Smooth muscle cell (in vitro differentiated cells): Measurements from ENCODE around the gene ARVCF. TPM values are rescaled to one million over a fixed set of nuclear protein-coding genes. Genes with fewer than 3 reads are reported as not detected.

ENCODE experiments used
- DNase-seq: peaks from one replicate; lab custom pipeline; 2025; ENCODE audit not compliant: unreplicated experiment; lab: John Stamatoyannopoulos, UW
- H2AFZ ChIP-seq: fragments of 200-600 bp; sonication (generic); 2 replicates; pipeline ENCODE4 v1.6.0; 2016; ENCODE audit warnings: antibody characterized with exemption, low read depth, mild to moderate bottlenecking
- H3F3A ChIP-seq: fragments of 200-600 bp; sonication (generic); 2 replicates; pipeline ENCODE4 v1.6.0; 2017; ENCODE audit warnings: antibody characterized with exemption, low read depth
- H3K27ac ChIP-seq: fragments of 200-600 bp; sonication (generic); 2 replicates; pipeline ENCODE4 v1.5.1; 2016; ENCODE audit warnings: low read depth, mild to moderate bottlenecking
- H3K27me3 ChIP-seq: fragments of 200-600 bp; sonication (generic); 2 replicates; pipeline ENCODE4 v1.6.1; 2016; ENCODE audit warnings: low read depth, mild to moderate bottlenecking
- H3K36me3 ChIP-seq: fragments of 200-600 bp; sonication (generic); 2 replicates; pipeline ENCODE4 v1.5.1; 2016; ENCODE audit warnings: low read depth
- H3K4me1 ChIP-seq: fragments of 200-600 bp; sonication (generic); 2 replicates; pipeline ENCODE4 v1.5.1; 2016; ENCODE audit warnings: low read depth
- H3K4me2 ChIP-seq: fragments of 200-600 bp; sonication (generic); 2 replicates; pipeline ENCODE4 v1.6.0; 2016; ENCODE audit warnings: mild to moderate bottlenecking
- H3K4me3 ChIP-seq: fragments of 200-600 bp; sonication (generic); 2 replicates; pipeline ENCODE4 v1.5.1; 2016; ENCODE audit warnings: mild to moderate bottlenecking
- H3K79me2 ChIP-seq: fragments of 200-600 bp; sonication (generic); 2 replicates; pipeline ENCODE4 v1.6.0; 2016; ENCODE audit warnings: low read depth, mild to moderate bottlenecking
- H3K9ac ChIP-seq: fragments of 200-600 bp; sonication (generic); 2 replicates; pipeline ENCODE4 v1.6.0; 2016; ENCODE audit warnings: low read depth
- H3K9me3 ChIP-seq: fragments of 200-600 bp; sonication (generic); replicated peaks from 2 replicates; pipeline ENCODE4 v1.5.1; 2016; ENCODE audit warnings: low read depth
- H4K20me1 ChIP-seq: fragments of 200-600 bp; sonication (generic); 2 replicates; pipeline ENCODE4 v1.6.0; 2016; ENCODE audit warnings: low read depth
- WGBS: methylation state at CpG from one replicate; pipeline ENCODE4 v1.1.7; 2016; ENCODE audit warnings: low lambda C conversion rate; 5-methylcytosine and 5-hydroxymethylcytosine counted together
- polyA plus RNA-seq: library from polyadenylated mRNA; unstranded; fragments of >200 nt; fragmentation: Nextera tagmentation; extraction: Ambion mirVana; gene quantifications from 2 replicates; pipeline ENCODE4 v1.2.1, GENCODE V29; 2016
- total RNA-seq: library from RNA; depleted of rRNA; stranded (reverse); fragments of >200 nt; gene quantifications from 2 replicates; pipeline ENCODE4 v1.2.3, GENCODE V29; 2014
- TF ChIP-seq, protein P1 (sequence below): fragments of 200-600 bp; sonication (generic); IDR thresholded peaks from 2 replicates; pipeline ENCODE4 v1.5.1; 2017; ENCODE audit warnings: borderline replicate concordance, mild to moderate bottlenecking, antibody characterized with exemption; ENCODE audit not compliant: insufficient read depth, poor library complexity, severe bottlenecking

The ARVCF gene
- total and polyA plus RNA-seq, 2 experiments from 2014 or later, result 5.4 to 10.6 TPM

DNA sequence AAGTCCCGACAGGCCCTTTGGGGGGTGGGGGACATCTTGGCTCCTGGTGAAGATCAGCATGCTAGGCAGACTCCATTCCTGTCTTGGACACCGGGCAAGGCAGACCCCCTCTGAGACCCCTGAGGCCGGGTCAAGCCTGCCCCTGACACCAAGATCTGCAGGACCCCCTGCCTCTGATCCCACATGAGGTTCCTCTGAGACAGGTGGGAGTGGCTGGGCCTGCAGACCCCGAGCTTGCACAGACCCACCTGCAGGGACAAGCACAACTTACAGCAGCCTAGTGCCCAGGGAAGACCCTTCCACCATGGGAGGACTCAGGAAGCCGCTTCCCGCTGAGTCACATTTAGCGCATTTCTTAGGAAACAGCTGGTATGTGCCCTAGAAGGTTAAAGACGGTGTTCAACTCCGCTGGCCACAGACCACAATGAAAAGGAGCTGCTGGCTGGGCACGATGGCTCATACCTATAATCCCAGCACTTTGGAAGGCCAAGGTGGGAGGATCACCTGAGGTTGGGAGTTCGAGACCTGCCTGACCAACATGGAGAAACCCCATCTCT is 15.5 kb downstream of the ARVCF start:
- no peaks in the 10 kb centered on the region for H4K20me1 ChIP-seq
- no peak overlapping the region for H3K27ac ChIP-seq
- peaks cover 10% of the 10 kb centered on the region for H3F3A ChIP-seq
- H2AFZ ChIP-seq, result no peak overlapping the region
- DNase-seq, result no peak
- H3K9ac ChIP-seq, result no peak overlapping the region
- WGBS, result 72% methylated on average over 11 of the region's 11 CpGs
- TF ChIP-seq, protein P1, sequence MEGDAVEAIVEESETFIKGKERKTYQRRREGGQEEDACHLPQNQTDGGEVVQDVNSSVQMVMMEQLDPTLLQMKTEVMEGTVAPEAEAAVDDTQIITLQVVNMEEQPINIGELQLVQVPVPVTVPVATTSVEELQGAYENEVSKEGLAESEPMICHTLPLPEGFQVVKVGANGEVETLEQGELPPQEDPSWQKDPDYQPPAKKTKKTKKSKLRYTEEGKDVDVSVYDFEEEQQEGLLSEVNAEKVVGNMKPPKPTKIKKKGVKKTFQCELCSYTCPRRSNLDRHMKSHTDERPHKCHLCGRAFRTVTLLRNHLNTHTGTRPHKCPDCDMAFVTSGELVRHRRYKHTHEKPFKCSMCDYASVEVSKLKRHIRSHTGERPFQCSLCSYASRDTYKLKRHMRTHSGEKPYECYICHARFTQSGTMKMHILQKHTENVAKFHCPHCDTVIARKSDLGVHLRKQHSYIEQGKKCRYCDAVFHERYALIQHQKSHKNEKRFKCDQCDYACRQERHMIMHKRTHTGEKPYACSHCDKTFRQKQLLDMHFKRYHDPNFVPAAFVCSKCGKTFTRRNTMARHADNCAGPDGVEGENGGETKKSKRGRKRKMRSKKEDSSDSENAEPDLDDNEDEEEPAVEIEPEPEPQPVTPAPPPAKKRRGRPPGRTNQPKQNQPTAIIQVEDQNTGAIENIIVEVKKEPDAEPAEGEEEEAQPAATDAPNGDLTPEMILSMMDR, result no peak
- no peaks in the 10 kb centered on the region for H3K79me2 ChIP-seq
- H3K4me3 ChIP-seq, result no peak overlapping the region
- H3K9me3 ChIP-seq, result peaks cover 16% of the 10 kb centered on the region
- no peaks in the 10 kb centered on the region for H3K27me3 ChIP-seq
- no peak overlapping the region for H3K4me2 ChIP-seq
- no peaks in the 10 kb centered on the region for H3K36me3 ChIP-seq
- peaks cover 33% of the 10 kb centered on the region for H3K4me1 ChIP-seq

DNA sequence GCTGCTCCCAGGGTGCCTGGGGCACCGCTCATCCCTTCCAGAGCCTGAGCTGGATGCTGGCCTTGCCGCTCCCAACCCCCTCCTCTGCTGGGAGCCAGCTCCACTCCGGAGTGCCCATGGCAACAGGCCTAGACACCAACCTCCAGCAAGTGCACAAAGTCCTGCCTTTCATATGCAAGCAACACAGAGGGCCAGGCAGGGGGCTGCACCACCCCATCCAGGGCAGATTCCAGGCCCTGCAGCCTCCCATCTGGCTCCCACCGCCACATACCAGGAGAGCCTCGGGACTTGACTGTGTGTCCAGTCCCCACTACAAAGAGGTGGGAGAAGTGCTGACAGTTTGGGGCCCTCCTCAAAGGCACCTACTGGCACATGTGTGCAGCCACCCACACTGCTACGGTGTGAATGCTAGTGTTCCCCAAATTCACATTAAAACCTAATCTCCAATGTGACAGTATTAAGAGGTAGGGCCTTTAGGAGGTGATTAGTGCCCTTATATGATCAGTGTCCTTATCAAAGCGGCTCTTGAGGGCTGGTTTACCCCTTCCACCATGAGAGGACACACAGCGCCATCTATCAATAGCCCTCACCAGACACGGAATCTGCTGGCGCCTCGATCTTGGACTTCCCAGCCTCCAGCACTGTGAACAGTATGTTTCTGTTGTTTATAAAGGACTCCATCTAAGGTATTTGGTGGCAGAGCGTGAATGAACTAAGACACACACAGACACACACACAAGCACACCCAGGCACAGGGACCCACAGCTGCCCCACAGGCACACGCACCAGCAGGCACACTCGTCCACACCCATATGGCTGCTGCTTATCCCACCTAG is 16.2 kb downstream of the ARVCF start:
- no peaks in the 10 kb centered on the region for H3K27me3 ChIP-seq
- no peaks in the 10 kb centered on the region for H3K36me3 ChIP-seq
- no peaks in the 10 kb centered on the region for H3K79me2 ChIP-seq
- DNase-seq, result no peak
- H3K4me3 ChIP-seq, result no peak overlapping the region
- 66% methylated on average over 14 of the region's 14 CpGs for WGBS
- no peak overlapping the region for H2AFZ ChIP-seq
- peaks cover 33% of the 10 kb centered on the region for H3K4me1 ChIP-seq
- no peak overlapping the region for H3K9ac ChIP-seq
- peaks cover 16% of the 10 kb centered on the region for H3K9me3 ChIP-seq
- TF ChIP-seq, protein P1, result no peak
- no peaks in the 10 kb centered on the region for H4K20me1 ChIP-seq
- H3F3A ChIP-seq, result peaks cover 10% of the 10 kb centered on the region
- H3K27ac ChIP-seq, result no peak overlapping the region
- peak overlapping the region; percentile 15 for H3K4me2 ChIP-seq

DNA sequence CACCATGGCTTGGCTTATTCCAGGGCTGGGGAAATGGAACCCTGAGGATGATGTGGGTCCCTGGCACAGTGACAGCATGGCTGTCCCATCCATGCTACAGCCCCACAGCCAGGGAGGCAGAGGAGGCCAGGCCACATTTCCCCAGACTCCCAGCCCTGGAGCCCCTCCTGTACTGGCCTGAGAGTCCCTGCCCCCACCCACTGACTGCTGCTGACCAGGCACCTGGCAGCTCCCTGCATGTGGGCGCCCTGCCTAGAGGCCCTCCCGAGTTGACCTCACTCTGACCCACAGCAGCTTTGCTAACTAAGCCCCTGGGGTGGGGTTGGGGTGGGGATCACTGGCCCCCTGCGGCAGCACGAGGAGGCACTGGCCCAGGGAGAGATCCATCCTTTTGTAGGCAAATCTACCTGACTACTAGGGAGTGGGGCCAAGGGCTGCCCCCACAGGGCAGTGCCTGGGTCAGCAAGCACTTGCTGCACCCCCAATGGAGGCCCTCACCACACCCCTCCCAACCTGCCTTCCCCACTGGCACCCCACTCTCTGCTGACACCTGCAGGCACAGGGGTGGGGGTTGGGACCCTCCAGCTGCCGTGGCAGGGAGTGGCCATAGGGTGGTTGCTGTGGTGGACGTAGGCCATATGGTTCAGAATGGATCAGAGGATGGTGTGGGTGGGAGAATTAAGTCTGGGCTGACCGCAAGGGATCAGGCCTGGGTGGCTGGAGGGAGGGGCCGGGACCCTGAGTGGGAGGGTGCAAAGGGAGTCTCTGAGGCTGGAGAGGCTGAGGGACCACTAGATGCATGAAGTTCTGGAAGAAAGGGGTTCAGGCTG is 17.4 kb downstream of the ARVCF start:
- Histone ChIP-seq H3K79me2 (no peaks in the 10 kb centered on the region), H3F3A (peaks cover 10% of the 10 kb centered on the region), H3K4me3 (no peak overlapping the region), H3K27ac (no peak overlapping the region), H4K20me1 (no peaks in the 10 kb centered on the region), H3K27me3 (no peaks in the 10 kb centered on the region), H3K4me1 (peaks cover 33% of the 10 kb centered on the region), H2AFZ (no peak overlapping the region), H3K36me3 (no peaks in the 10 kb centered on the region), H3K4me2 (no peak overlapping the region), H3K9ac (no peak overlapping the region), H3K9me3 (peaks cover 10% of the 10 kb centered on the region)
- DNase-seq, result no peak
- TF ChIP-seq, protein P1, result no peak
- 49% methylated on average over 8 of the region's 8 CpGs for WGBS
